B cell (primary cell): ENCODE measurements around the gene NAIF1. TPM values are rescaled to one million over a fixed set of nuclear protein-coding genes. Genes with fewer than 3 reads are reported as not detected.
A peak's percentile ranks its signal among the peaks of the same experiment; 100 is the strongest.

Experiments
- ATAC-seq: fragments of 200-7000 bp; cut with Tn5 transposase; one replicate; pipeline ENCODE4 v1.10.0; 2021; ENCODE audit warnings: low read depth, mild to moderate bottlenecking, moderate number of reproducible peaks, moderate library complexity
- CTCF ChIA-PET: fragments of 350-600 bp; sonication (Branson Sonifier 250); formaldehyde crosslinking; loops from one replicate; lab custom pipeline; 2021; ENCODE audit warnings: antibody characterized with exemption, inconsistent platforms; lab: Charles Lee
- POLR2A ChIA-PET: fragments of 350-600 bp; sonication (Branson Sonifier 250); formaldehyde crosslinking; loops from one replicate; lab custom pipeline; 2021; ENCODE audit warnings: antibody characterized with exemption; lab: Charles Lee
- DNase-seq: peaks from one replicate; pipeline ENCODE4 v3.0.0; 2013
- H2AFZ ChIP-seq: 2 replicates; pipeline ENCODE4 v1.6.1; 2012; ENCODE audit warnings: mild to moderate bottlenecking, low read depth, low read length; ENCODE audit not compliant: insufficient read depth, poor library complexity, severe bottlenecking
- H3K27ac ChIP-seq, 2 donors: 1 replicate in 1 of 2; 2 replicates in 1 of 2; pipeline ENCODE4 v1.5.1; 2012 to 2013; ENCODE audit warnings: low read length in 2 of 2, mild to moderate bottlenecking in 2 of 2, moderate library complexity in 1 of 2
- H3K27me3 ChIP-seq, 4 experiments: fragments of 200-600 bp in 1 of 4; sonication (generic) in 1 of 4; replicated peaks in 1 of 4; 1 replicate in 2 of 4; 2 replicates in 2 of 4; pipeline versions ENCODE4 v1.6.1 to v1.7.0; 2013 to 2016; ENCODE audit warnings: low read length in 3 of 4, mild to moderate bottlenecking in 2 of 4, mixed read lengths in 1 of 4, moderate library complexity in 1 of 4; ENCODE audit not compliant: insufficient read depth in 4 of 4, control insufficient read depth in 3 of 4; ENCODE audit errors: control extremely low read depth in 1 of 4
- H3K36me3 ChIP-seq, 2 experiments: replicated peaks in 1 of 2; 1 replicate in 1 of 2; 2 replicates in 1 of 2; pipeline versions ENCODE4 v1.6.1 to v1.7.1; 2013; ENCODE audit warnings: low read length in 1 of 2; ENCODE audit not compliant: insufficient read depth in 2 of 2, control insufficient read depth in 1 of 2; ENCODE audit errors: control extremely low read depth in 1 of 2, extremely low read depth in 1 of 2
- H3K4me1 ChIP-seq, 2 donors: fragments of 200-600 bp in 1 of 2; sonication (generic) in 1 of 2; 1 replicate in 1 of 2; 2 replicates in 1 of 2; pipeline versions ENCODE4 v1.5.1 to v1.6.1; 2013 to 2017; ENCODE audit warnings: low read length in 2 of 2; ENCODE audit not compliant: control insufficient read depth in 2 of 2, insufficient read depth in 2 of 2
- H3K4me2 ChIP-seq: replicated peaks from 2 replicates; pipeline ENCODE3; 2012; ENCODE audit warnings: mild to moderate bottlenecking, low read depth, low read length; ENCODE audit not compliant: poor library complexity, severe bottlenecking
- H3K4me3 ChIP-seq, 5 experiments: fragments of 200-600 bp in 1 of 5; sonication (generic) in 1 of 5; 1 replicate in 3 of 5; 2 replicates in 2 of 5; pipeline versions ENCODE4 v1.5.1 to v1.7.0; 2011 to 2016; ENCODE audit warnings: low read length in 4 of 5, mild to moderate bottlenecking in 4 of 5, low read depth in 2 of 5, control low read depth in 1 of 5, moderate library complexity in 1 of 5; ENCODE audit not compliant: insufficient read depth in 1 of 5; ENCODE audit errors: control extremely low read depth in 1 of 5, extremely low read depth in 1 of 5
- H3K79me2 ChIP-seq: fragments of 200-600 bp; sonication (generic); one replicate; pipeline ENCODE4 v1.6.0; 2016; ENCODE audit warnings: low read length; ENCODE audit not compliant: control insufficient read depth, insufficient read depth
- H3K9ac ChIP-seq: fragments of 200-600 bp; sonication (generic); 2 replicates; pipeline ENCODE4 v1.6.1; 2017; ENCODE audit warnings: mild to moderate bottlenecking, low read length, moderate library complexity
- H3K9me3 ChIP-seq, 3 donors: one replicate each; pipeline versions ENCODE4 v1.6.1 to v1.7.1; 2013; ENCODE audit warnings: low read length in 2 of 3; ENCODE audit not compliant: control insufficient read depth in 2 of 3, insufficient read depth in 1 of 3; ENCODE audit errors: control extremely low read depth in 1 of 3
- H4K20me1 ChIP-seq: 2 replicates; pipeline ENCODE4 v1.6.0; 2012; ENCODE audit warnings: mild to moderate bottlenecking, low read length; ENCODE audit not compliant: insufficient read depth, control insufficient read depth, poor library complexity, severe bottlenecking
- H3K27ac Mint-ChIP-seq: one replicate; pipeline ENCODE4 v1.8.0; 2021; ENCODE audit warnings: mixed read lengths
- H3K27me3 Mint-ChIP-seq: one replicate; pipeline ENCODE4 v1.8.0; 2021; ENCODE audit warnings: mixed read lengths
- H3K4me1 Mint-ChIP-seq: one replicate; pipeline ENCODE4 v1.8.0; 2021; ENCODE audit warnings: mixed read lengths
- H3K4me3 Mint-ChIP-seq: one replicate; pipeline ENCODE4 v1.8.0; 2021; ENCODE audit warnings: mixed read lengths
- H3K9me3 Mint-ChIP-seq: one replicate; pipeline ENCODE4 v1.8.0; 2022; ENCODE audit warnings: mixed read lengths; ENCODE audit not compliant: insufficient read depth
- EZH2 ChIP-seq: IDR thresholded peaks from 2 replicates; pipeline ENCODE4 v1.6.1; 2012; ENCODE audit warnings: borderline replicate concordance, low read depth, mild to moderate bottlenecking, moderate library complexity, low read length; ENCODE audit not compliant: insufficient read depth, poor library complexity, severe bottlenecking
- WGBS: methylation state at CpG from one replicate; pipeline ENCODE4 v1.1.5; 2013; ENCODE audit warnings: missing lambda C conversion rate; ENCODE audit not compliant: insufficient coverage; 5-methylcytosine and 5-hydroxymethylcytosine counted together
- intact Hi-C: fragments of 100-400 bp; cut with micrococcal nuclease; formaldehyde crosslinking; loops from one replicate; pipeline ENCODE4 v1.10.0; 2022
- polyA plus RNA-seq: library from polyadenylated mRNA; depleted of rRNA; stranded (reverse); fragments of >200 nt; gene quantifications from 2 replicates; pipeline ENCODE4 v1.2.3, GENCODE V29; 2012
- total RNA-seq, 2 donors: library from RNA; stranded (reverse); fragments of 120-200 nt in 1 of 2; gene quantifications; 1 replicate in 1 of 2; 2 replicates in 1 of 2; pipeline versions ENCODE4 v1.2.3 to v1.2.4, GENCODE V29; 2013 to 2022
- TF ChIP-seq, protein P1 (sequence below): fragments of 200-600 bp; IDR thresholded peaks from one replicate; pipeline ENCODE4 v1.8.0; 2022; ENCODE audit warnings: antibody characterized with exemption, mild to moderate bottlenecking

Gene NAIF1
- total and polyA plus RNA-seq, 2 donors (not counting 1 experiment from before 2014, with no cell fraction given) = 11.4 to 16.6 TPM

DNA sequence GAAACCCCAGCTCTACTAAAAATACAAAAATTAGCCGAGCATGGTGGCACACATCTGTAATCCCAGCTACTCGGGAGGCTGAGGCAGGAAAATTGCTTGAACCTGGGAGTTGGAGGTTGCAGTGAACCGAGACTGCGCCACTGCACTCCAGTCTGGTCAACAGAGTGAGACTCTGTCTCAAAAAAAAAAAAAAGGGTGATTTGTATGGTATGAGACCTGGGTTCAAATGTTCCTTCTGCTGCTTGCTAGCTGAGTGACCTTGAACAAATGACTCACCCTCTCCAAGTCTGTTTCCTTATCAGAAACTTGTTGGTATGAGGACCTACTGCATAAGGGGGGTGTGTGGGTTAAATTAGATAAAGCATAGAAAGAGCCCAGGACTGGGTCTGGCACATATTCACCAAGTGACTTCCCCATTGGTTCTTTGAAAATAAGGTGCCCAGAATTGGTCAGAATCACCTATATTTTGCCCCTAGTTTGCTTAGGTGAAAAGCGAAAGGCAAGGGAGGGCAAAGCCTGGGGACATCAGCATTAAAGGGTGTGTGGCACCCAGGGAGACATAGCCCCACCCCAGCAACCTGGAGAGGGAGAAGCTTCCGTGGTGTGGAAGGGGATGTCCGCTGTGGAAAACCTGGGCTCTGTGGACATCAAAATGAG, 10.9 kb upstream of the NAIF1 start:
- H3K27me3 ChIP-seq = no peaks in the 10 kb centered on the region
- peaks cover 8% of the 10 kb centered on the region for H4K20me1 ChIP-seq
- H3K27me3 Mint-ChIP-seq = no peaks in the 10 kb centered on the region
- H3K4me3 ChIP-seq = no peak overlapping the region
- ChIA-PET CTCF (interaction anchor here (1.3 to 3.5 kb wide), 2 partner anchors 40 to 43 kb away, joined by 4 to 13 read pairs; no protein-coding TSS in a partner anchor), POLR2A (interaction anchor here (0.6 to 1.4 kb wide), 2 partner anchors 11 to 23 kb away, joined by 3 to 6 read pairs; partner anchors contain the start of genes NAIF1 and SLC25A25)
- ATAC-seq (no peak), DNase-seq (no peak)
- peaks cover 0 to 7% of the 10 kb centered on the region in 2 experiments for H3K36me3 ChIP-seq
- no peak overlapping the region for H3K4me3 Mint-ChIP-seq
- no peaks in the 10 kb centered on the region for H3K9me3 Mint-ChIP-seq
- H3K4me2 ChIP-seq = no peak overlapping the region
- no peak overlapping the region for H3K9ac ChIP-seq
- peak overlapping the region in 1 of 2 donors; percentile 43 for H3K27ac ChIP-seq
- peaks cover 88% of the 10 kb centered on the region for H3K79me2 ChIP-seq
- 95% methylated on average over 4 of the region's 7 CpGs for WGBS
- no peaks in the 10 kb centered on the region for H3K9me3 ChIP-seq
- H3K27ac Mint-ChIP-seq = peak overlapping the region; percentile 53
- peaks cover 19 to 25% of the 10 kb centered on the region in 2 donors for H3K4me1 ChIP-seq
- TF ChIP-seq, protein P1, sequence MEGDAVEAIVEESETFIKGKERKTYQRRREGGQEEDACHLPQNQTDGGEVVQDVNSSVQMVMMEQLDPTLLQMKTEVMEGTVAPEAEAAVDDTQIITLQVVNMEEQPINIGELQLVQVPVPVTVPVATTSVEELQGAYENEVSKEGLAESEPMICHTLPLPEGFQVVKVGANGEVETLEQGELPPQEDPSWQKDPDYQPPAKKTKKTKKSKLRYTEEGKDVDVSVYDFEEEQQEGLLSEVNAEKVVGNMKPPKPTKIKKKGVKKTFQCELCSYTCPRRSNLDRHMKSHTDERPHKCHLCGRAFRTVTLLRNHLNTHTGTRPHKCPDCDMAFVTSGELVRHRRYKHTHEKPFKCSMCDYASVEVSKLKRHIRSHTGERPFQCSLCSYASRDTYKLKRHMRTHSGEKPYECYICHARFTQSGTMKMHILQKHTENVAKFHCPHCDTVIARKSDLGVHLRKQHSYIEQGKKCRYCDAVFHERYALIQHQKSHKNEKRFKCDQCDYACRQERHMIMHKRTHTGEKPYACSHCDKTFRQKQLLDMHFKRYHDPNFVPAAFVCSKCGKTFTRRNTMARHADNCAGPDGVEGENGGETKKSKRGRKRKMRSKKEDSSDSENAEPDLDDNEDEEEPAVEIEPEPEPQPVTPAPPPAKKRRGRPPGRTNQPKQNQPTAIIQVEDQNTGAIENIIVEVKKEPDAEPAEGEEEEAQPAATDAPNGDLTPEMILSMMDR = no peak
- TF ChIP-seq EZH2 = no peak
- H3K4me1 Mint-ChIP-seq = peaks cover 40% of the 10 kb centered on the region
- intact Hi-C loops = no loop called here
- H2AFZ ChIP-seq = no peak overlapping the region
